ENCODE measurements around the gene AGBL1.

Gene AGBL1

GRCh38 chr15:86764021-86764420 is 684.4 kb downstream of the AGBL1 start:
- in situ Hi-C loops (cut with HindIII; ENCODE audit: low sequenced_read_pairs) = no loop called here

- in situ Hi-C loops (cut with HindIII; ENCODE audit: low sequenced_read_pairs) = no loop called here
Observed at GRCh38 chr15:86765281-86765680, 685.6 kb downstream of the AGBL1 start.

GRCh38 chr15:86772369-86773059 is 692.8 kb downstream of the AGBL1 start:
- in situ Hi-C loops (cut with HindIII; ENCODE audit: low sequenced_read_pairs) = no loop called here

- in situ Hi-C loops (cut with HindIII; ENCODE audit: low sequenced_read_pairs) = no loop called here
Observed at GRCh38 chr15:86773736-86774135, 694.1 kb downstream of the AGBL1 start.

GRCh38 chr15:86776145-86776544 is 696.5 kb downstream of the AGBL1 start:
- in situ Hi-C loops (cut with HindIII; ENCODE audit: low sequenced_read_pairs) = no loop called here

- in situ Hi-C loops (cut with HindIII; ENCODE audit: low sequenced_read_pairs) = no loop called here
Observed at GRCh38 chr15:86796521-86796920, 716.9 kb downstream of the AGBL1 start.

GRCh38 chr15:86797135-86797534 is 717.5 kb downstream of the AGBL1 start:
- in situ Hi-C loops (cut with HindIII; ENCODE audit: low sequenced_read_pairs) = no loop called here

GRCh38 chr15:86799226-86799625 is 719.6 kb downstream of the AGBL1 start:
- in situ Hi-C loops (cut with HindIII; ENCODE audit: low sequenced_read_pairs) = no loop called here

- in situ Hi-C loops (cut with HindIII; ENCODE audit: low sequenced_read_pairs) = no loop called here
Observed at GRCh38 chr15:86802244-86802643, 722.6 kb downstream of the AGBL1 start.

- in situ Hi-C loops (cut with HindIII; ENCODE audit: low sequenced_read_pairs) = no loop called here
Observed at GRCh38 chr15:86804406-86804805, 724.7 kb downstream of the AGBL1 start.

GRCh38 chr15:86810329-86810728 is 730.7 kb downstream of the AGBL1 start:
- in situ Hi-C loops (cut with HindIII; ENCODE audit: low sequenced_read_pairs) = no loop called here

- in situ Hi-C loops (cut with HindIII; ENCODE audit: low sequenced_read_pairs) = no loop called here
Observed at GRCh38 chr15:86813892-86814291, 734.2 kb downstream of the AGBL1 start.

GRCh38 chr15:86829245-86829644 is 749.6 kb downstream of the AGBL1 start:
- in situ Hi-C loops (cut with HindIII; ENCODE audit: low sequenced_read_pairs) = no loop called here

GRCh38 chr15:86830304-86830703 is 750.6 kb downstream of the AGBL1 start:
- in situ Hi-C loops (cut with HindIII; ENCODE audit: low sequenced_read_pairs) = no loop called here

GRCh38 chr15:86833595-86833994 is 753.9 kb downstream of the AGBL1 start:
- in situ Hi-C loops (cut with HindIII; ENCODE audit: low sequenced_read_pairs) = no loop called here

GRCh38 chr15:86834115-86834863 is 754.6 kb downstream of the AGBL1 start:
- in situ Hi-C loops (cut with HindIII; ENCODE audit: low sequenced_read_pairs) = no loop called here

- in situ Hi-C loops (cut with HindIII; ENCODE audit: low sequenced_read_pairs) = no loop called here
Observed at GRCh38 chr15:86837294-86838061, 757.8 kb downstream of the AGBL1 start.

GRCh38 chr15:86839502-86839901 is 759.8 kb downstream of the AGBL1 start:
- in situ Hi-C loops (cut with HindIII; ENCODE audit: low sequenced_read_pairs) = no loop called here

- in situ Hi-C loops (cut with HindIII; ENCODE audit: low sequenced_read_pairs) = no loop called here
Observed at GRCh38 chr15:86840996-86841395, 761.3 kb downstream of the AGBL1 start.

GRCh38 chr15:86842199-86842598 is 762.5 kb downstream of the AGBL1 start:
- in situ Hi-C loops (cut with HindIII; ENCODE audit: low sequenced_read_pairs) = no loop called here

- in situ Hi-C loops (cut with HindIII; ENCODE audit: low sequenced_read_pairs) = no loop called here
Observed at GRCh38 chr15:86846036-86846435, 766.4 kb downstream of the AGBL1 start.

- in situ Hi-C loops (cut with HindIII; ENCODE audit: low sequenced_read_pairs) = no loop called here
Observed at GRCh38 chr15:86849136-86849535, 769.5 kb downstream of the AGBL1 start.

Measured in endothelial cell of hepatic sinusoid (primary cell).